HG03571 (cell line): ENCODE data around the gene ENTPD3.
"Not testable (repeated sequence)": the region's sequence is repeated elsewhere in the genome, so short reads cannot be mapped to it uniquely, and the experiment has no call there.

ENCODE experiments used
- ATAC-seq: cut with Tn5 transposase; IDR thresholded peaks from one replicate; pipeline ENCODE4 v1.9.1; 2021; ENCODE audit not compliant: unreplicated experiment

The ENTPD3 gene

DNA sequence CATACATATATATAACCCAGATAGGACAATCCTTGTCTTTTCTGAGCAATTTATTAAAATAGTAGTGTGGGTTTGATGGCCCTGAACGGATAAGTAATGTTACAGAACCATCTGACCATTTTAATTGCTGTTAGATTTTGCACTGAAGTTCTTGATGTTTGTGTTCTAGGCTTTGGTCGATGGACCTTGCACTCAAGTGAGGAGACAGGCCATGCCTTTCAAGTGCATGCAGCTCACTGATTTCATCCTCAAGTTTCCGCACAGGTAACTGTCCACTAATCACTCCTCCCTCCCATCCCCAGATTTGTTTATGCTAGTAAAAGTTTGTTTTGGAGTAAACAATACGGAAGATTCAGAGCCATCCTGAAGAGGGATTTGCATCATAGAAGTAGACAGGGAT lies 71.5 kb downstream of the ENTPD3 start:
- ATAC-seq, result no peak

DNA sequence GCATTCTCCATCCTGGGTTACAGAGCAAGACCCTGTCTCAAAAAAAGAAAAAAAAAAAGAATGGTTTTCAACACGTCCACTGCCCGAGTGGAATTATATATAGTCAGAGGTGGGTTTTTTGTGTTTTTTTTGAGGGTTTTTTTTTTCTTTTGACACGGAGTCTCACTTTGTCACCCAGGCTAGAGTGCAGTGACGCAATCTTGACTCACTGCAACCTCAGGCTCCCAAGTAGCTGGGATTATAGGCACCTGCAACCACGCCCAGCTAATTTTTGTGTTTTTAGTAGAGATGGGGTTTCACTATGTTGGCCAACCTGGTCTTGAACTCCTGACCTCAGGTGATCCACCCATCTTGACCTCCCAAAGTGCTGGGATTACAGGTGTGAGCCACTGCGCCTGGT lies 73.5 kb downstream of the ENTPD3 start:
- not testable (repeated sequence) for ATAC-seq

DNA sequence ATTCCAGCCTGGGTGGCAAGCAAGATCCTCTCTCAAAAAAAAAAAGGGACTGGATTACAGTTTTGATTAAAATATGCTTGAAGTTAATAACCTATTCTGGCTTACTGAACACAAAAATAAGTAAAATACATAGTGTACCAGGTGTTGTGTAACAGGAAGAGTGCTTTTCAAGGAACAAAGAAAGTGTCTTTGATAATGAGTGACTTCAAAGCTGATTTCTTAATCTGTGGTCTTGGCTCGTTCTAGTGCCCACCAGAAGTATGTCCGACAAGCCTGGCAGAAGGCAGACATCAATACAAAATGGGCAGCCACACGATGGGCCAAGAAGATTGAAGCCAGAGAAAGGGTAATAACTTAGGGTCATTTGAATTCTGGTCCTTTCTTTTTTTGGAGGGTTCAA lies 74.2 kb downstream of the ENTPD3 start:
- ATAC-seq, result no peak

DNA sequence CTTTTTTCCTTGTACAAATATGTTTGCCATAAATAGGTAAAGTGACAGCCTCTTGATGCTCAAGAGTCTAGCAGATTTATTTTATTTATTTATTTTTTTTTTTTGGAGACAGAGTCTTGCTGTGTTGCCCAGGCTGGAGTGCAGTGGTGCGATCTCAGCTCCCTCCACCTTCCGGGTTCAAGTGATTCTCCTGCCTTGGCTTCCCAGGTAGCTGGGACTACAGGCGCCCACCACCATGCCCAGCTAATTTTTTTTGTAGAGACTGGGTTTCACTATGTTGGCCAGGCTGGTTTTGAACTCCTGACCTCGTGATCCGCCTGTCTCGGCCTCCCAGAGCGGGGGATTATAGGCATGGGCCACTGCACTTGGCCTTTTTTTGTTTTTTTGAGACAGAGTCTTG lies 75.9 kb downstream of the ENTPD3 start:
- not testable (repeated sequence) for ATAC-seq

DNA sequence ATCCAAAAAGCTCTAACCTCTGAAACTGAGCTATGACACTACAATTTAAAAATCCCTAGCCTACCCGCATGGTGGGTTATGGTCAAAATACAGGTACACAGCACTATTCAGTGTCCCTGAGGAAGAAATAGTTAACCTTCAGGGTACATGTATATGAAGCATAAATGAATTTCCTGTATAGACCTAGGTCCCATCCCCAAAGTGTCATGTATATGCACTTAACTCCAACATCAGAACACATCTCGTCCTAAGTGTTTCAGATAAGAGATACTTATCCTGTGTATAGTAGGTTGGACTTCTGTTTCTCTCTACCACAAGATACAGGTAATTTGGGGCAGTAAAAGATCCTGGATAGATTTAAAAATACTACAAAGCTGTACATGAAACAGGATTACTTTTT lies 76.6 kb downstream of the ENTPD3 start:
- no peak for ATAC-seq

DNA sequence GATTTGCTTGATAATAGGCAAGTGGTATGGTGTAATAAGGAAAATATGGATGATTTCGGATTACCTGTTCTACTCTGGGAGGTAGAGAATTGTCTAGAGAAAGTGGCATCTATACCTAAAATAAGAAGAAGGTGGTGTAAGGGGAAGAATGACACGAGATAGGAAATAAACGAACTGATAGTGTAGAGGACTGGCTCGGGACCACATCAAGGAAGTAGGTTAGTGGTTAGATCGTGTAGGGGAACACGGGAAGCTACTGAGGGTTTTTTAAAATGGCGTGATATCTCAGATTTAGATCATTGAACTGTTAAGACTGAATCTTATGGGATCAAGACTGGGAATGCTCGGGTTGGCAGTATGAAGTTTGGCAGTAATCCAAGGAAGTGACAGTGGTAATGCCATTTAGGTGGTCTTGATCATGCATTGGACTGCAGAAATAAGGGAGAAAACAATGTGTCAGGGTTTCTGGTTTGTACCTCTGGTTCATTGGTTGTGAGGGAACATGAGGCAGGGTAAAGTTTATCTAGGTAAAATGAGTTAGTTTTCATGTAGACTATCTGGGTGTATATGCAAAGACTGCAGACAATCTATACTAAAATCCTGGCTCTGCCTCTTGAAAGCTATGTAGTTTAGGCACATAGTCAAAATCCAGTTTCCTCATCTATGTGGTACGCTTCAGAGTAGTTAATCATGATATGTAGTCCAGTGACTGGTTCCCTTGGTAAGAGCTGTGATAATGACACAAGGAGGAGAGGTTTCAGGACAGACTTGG lies 77.5 kb downstream of the ENTPD3 start:
- ATAC-seq, result no peak

DNA sequence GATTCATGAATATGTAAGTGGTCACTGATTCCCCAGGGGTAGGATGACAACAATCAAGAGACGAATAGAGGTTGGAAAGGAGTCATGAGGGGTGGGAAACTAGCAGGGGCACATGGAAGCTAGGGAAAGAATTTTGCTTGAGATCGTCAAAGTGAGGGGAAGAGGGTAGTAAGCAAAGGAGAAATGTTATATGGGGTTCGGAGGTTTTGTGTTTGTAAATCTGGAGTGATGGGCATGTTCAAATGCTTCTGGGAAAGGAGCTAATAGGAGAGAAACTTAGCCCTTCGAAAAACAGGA lies 78.1 kb downstream of the ENTPD3 start:
- no peak for ATAC-seq

DNA sequence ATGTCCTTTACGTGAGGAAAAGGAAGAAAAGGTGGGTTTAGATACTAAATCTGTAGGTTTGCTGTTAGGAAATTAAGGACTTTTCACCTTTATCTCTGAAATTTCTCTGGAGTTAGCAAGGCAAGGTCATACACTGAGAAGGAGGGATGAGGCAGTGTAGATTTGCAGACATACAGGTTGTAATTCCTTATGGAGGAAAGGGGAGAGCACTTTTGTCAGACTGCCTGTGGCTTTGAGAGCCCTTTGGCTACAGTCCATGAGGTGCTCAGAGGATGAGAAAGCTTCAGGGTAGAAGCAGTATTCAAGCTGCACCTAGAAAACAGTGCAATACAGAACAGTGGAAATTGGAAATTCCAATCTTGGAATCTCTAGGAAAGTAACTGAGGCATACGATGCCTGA lies 78.5 kb downstream of the ENTPD3 start:
- no peak for ATAC-seq

DNA sequence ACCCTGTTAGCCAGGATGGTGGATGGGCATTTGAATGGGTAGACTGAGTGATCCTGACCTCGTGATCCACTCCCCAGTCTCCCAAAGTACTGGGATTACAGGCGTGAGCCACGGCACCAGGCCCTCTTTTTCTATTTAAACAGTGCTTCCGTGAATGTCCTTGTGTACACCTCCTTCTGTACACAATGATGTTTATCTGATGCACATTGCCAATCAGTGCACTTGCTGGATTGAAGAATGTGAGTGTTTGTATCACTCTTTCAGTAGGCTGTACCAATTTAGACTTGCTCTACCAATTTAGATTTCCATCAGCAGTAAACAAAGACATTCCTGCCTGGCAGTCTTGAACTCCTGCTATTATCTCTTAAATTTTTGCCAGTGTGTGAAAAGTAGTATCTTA lies 81.0 kb downstream of the ENTPD3 start:
- ATAC-seq, result no peak

DNA sequence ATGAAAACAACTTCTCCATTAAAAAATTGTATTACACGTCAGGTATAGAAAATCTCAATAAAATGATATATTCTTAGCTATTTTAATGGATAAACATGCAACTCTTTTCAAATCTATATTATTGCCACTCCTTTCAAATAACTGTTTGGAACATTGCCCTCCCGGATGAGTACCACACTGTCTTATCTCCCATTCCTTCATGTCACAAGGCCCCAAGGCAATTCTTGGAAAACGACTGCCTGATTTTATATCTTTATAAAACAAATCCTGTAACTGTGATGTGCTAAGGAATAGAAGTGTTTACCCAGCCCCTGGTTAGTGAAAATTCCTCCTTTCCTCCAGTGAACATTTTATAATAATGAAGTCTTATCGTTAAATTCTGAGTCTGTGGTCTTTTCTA lies 83.7 kb downstream of the ENTPD3 start:
- ATAC-seq, result no peak

DNA sequence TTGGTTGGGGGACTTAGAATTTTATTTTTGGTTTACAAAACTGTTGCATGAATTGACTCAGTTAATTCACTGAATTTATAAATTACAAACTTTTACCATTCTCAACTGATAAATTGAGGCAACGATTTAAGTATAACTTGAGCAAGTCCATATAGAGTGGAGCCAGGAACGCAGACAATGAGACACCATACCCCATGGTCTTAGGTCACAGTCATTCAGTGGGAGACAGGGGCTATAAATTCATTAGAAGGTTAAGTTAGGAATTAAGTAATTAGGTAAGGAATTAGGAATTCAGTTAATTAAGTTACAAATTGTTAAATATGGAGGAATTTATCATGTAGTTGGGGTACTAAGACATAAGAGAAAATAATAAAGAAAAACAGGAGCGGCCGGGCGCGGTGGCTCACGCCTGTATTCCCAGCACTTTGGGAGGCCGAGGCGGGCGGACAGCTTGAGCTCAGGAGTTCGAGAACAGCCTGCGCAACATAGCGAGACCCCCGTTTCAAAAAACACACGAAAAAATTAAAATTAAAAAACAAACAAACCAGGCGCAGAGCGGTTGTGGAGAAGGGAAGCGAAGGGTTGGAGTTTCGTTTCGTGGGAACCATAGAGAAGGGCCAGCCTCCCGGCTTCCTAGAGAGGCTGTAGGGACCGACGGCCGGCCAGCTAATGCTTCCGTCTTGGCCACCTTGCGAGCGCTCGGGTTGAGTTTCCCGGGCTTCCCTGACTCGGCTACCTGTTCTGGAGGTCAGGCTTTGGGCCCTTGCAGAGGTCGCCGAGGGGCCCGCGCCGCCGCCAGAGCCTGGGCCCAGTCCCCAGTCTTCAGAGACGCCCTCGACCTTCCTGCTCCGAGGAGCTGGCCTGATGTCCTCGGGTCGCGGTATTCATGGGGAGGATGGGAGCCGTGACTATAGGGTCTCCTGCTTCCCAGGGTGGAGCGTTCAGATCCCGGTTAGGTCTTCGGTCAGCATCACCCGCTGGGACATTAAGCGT lies 89.8 kb downstream of the ENTPD3 start, which contains the start of gene ZNF619:
ZNF619 (plus strand) TSS at position 645 of the 993 bp plus-strand sequence. CDS start 858 bp downstream, outside the sequence.
- peak; percentile 83 for ATAC-seq

DNA sequence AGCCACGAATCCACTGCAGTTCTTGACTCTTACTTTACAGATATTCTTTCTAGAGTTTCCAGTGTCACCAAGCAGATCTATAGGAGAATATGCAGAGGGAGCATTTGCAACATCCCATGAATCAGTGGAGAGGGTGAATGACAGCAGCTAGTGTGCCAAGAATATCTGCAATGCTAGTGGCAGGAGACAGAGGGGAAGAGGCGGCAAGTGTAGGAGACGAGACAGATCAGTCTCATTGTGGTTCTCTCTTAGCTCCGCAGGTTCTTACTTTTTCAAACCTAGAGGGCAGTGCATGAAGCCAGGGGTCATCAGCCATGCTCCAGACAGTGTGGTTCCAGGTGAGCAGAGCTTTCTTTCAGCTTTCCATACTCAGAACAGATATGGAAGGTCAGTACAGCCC lies 90.7 kb downstream of the ENTPD3 start:
- ATAC-seq, result no peak
